Hepatic stellate cell (primary cell): ENCODE data around the gene POLR2E.
"Not testable (repeated sequence)": the region's sequence is repeated elsewhere in the genome, so short reads cannot be mapped to it uniquely, and the experiment has no call there.

Source experiments
- DNase-seq: peaks from one replicate; pipeline ENCODE4 v3.0.0; 2011; ENCODE audit warnings: low spot score

POLR2E gene

DNA sequence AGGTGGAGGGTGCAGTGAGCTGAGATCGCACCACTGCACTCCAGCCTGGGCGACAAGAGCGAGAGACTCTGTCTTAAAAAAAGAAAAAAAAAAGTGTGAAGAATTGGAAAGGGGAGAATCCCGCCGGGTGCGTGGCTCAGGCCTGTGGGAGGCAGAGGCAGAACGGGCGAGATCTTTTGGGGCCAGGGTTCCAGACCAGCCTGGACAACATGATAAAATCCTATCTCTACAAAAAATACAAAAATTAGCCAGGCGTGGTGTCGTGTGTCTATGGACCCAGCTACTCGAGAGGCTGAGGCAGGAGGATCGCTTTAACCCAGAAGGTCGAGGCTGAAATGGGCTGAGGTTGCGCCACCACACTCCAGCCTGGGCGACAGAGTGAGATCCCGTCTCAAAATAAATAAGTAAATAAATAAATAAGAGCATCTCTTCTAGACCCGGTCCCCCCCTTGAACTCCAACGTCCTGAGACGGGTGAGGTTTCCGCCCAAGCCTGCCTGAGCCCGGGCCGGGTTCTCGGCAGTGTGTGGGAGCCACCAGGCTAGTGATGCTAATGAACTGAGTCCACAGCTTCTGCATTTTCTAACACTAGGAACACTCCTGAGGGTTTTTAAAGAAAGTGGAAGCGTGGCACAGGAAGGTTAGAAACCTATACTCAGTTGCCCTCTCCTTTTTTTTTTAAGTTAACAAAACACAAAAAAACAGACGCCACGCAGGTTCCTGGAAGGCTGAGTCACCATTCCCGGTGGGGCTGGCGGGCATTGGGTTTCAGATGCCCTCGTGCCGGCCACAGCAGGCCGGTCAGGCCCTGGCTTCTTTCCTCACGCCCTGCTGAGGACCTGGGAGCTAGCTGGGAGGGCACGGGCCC, 30.7 kb upstream of the POLR2E start:
- no peak for DNase-seq

DNA sequence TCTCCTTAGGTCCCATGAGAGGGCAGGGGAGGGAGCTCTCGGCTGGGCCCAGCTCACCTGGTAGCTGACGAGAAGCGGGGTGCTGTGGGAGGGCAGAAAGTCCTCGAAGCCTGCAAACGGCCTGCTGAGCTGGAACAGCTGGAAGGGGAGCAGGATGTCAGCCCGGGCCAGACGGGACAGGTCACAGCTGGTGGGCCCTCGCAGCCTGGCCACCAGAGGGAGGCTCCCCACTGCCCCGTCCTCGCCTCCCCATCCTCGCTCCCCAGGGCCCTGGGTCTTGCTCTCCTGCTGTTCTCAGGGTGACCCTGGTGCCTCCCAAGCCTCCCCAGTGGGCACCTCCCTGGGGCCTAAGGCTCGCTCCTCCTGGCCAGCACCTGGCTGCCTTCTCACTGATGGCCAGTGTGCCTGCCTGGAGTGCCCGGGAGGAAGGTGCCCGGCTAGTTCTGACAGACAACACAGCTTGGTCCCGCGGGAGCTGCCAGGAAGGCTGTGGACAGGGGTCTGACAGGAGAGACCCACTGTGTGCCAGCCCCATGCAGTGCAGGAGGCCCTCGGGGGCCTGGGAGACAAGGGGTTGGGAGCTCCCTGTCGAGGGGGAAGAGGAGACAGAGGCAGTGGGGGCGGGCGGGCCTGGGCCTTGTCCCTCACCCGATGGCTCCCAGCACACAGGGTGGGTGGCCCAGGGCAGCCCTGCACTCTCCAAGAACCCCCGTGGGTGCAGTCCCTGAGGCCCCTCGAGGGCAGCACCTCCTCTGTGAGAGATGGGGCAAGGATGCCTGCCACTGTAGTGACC, 28.9 kb upstream of the POLR2E start:
- no peak for DNase-seq

DNA sequence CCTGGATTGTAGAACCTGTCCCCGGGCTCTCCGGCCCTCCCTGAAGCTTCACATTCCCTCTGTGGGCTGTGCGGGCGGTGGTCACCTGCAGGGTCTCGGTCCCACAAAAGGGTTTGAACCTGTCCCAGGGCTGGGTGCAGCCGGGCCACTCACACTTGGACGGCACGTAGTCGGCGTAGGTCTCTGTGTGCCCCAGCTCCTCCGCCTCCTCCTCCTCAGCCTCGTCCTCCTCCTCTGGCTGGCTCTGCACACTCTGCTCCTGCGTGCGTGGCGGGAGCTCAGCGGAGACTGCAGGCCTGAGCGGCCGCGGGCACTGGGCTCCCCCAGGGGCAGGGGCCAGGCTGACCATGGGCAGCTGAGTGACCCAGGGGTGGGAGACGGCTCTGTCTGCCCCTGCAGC, 28.2 kb upstream of the POLR2E start:
- DNase-seq = no peak

DNA sequence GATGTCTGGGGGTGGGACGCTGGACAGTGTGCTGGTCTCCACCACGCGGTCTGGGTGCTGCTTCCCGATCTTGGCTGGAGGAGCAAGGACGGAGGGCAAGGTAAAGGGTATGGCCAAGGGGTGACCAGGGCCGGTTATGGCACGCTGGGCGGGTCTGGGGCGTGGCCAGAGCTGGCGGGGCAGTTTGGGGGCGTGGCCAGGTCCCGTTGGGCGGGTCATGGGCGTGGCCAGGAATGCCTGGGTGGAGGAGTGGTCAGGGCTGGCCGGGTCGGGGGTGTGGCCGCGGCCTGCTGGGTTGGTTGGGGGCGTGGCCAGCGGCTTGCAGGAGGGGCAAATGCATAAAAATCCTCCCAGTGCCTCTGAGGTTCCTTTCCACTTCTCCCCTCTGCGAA, 27.8 kb upstream of the POLR2E start:
- peak; percentile 90 for DNase-seq

DNA sequence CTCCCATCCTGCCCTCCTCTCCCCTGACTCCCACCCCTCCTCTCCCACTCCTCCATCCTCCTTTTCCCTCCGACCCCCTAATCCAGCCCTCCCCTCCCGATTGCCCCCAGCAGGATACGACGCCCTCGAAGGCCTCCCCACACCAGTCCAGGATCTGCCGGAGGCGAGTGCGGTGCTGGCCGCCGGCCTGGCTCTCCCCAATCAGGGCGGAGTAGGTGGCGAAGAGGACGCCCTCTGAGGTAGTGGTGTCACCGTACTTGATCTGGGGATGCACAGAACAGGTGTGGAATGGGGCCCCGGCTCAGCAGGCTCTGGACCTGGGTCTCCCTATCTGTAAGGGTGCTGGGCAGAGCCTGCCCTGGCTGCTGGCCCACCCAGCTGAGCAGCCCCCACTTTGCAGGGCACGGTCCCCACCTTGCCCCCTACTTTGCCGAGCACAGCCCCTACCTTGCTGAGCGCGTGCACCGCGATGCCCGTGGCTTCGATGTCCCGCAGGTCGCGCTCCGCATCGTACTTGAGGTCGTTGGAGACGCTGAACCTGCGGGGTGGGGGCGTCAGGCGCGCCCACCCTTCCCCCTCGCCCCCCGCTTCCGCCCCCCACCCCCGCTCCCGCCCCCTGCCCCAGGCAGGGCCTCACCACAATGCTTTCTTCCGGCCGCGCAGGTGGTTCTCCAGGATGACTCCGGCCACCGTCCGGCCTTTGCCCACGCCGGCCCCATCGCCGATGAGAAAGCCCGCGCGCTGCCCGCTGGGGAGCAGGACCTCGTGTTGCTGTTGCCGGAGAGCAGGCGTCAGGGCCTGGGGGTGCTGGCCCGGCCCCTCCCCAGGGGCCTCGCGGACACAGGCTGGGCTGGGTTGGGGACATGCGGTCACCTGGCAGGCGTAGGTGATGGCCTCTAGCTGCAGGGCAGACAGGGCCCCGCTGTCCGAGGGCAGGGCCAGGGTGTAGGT, 27.1 kb upstream of the POLR2E start:
- DNase-seq = no peak

DNA sequence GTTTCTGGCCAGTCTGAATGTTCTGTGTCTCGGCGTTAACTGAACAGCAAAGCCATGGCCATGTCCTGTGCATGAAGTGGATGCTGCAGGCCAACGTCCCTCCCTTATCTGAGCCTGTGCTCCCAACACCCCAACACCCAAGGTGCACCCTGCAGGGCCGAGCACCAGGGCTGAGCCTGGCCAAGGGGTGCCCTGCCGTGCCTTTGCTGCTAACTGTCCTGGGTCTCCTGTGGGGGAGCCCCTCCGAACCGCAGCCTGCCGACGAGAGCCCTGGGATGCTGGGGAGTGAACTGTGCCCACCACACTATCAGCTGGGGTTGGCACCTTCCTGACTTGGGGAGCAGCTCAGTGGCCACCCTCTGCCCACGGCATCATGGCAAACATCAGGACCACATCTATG, 26.2 kb upstream of the POLR2E start:
- DNase-seq = no peak

DNA sequence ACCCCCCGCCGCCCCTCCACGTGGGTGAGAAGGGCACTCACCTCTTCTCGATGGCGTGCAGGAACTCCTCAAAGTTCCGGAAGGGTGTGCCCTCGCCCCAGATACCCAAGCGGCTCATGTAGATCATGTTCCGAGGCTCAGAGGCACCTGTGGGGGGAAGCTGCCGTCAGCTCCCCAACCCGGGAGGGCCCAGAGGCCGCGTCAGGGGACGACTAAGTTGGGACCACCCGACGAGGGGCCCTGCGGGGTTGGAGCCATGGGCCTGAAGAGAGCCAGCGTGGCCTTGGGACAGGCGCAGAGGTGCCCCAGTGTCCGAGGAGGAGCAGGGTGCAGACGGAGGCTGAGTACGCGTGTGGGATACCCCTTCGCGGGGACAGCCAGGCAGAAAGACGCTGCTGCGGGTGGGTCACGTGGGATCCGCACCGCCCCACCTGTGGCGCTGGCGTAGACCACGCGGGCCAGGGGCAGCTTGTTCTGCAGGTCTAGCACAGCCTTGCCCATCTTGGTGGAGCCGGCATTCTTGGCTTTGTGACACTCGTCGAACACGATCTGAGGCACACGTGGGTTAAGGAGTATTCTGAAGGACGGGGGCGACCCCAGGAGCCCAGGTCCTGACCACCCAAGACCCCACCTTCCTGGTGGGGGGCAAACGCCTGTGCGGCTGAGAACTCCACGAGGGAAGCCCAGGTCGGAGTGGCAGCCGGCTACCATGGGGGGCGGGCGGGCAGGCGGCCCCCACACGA, 24.5 kb upstream of the POLR2E start:
- no peak for DNase-seq

DNA sequence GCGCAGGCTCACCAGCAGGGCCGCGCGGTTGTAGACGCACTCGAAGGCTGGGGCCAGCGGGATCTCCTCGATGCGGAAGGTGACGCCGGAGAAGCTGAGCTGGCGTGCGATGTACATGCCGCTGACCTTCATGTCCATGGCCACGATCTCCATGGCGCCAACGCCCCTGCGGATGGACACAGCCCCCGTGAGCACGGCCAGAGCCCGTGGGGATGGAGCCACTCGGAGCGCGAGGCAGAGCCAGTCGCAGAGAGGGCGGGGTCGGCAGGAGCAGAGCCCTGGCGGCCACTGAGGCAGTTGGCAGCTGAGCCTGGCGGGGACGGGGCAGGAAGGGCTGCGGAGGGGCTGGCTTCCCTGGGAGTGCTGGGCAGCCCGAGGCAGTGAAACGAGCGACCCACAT, 23.8 kb upstream of the POLR2E start:
- no peak for DNase-seq

DNA sequence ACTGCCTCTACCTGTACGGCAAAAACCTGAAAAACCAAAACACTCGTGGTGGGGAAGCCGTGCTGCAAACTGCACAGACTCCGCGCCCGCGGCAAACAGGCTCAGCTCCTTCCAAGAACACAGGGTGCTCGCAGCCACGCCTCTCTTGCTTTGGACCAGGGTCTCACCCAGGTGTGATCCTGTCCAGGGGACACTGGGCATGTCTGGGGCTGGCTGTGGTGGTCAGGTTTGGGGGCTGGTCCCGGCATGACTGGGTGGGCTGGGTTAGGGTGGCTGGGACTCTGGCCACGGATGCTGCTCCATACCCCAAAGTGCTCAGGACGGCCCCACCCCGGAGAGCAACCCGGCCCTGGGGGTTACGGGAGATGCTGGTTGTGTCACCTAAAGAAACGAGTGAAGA, 22.5 kb upstream of the POLR2E start:
- DNase-seq = no peak

DNA sequence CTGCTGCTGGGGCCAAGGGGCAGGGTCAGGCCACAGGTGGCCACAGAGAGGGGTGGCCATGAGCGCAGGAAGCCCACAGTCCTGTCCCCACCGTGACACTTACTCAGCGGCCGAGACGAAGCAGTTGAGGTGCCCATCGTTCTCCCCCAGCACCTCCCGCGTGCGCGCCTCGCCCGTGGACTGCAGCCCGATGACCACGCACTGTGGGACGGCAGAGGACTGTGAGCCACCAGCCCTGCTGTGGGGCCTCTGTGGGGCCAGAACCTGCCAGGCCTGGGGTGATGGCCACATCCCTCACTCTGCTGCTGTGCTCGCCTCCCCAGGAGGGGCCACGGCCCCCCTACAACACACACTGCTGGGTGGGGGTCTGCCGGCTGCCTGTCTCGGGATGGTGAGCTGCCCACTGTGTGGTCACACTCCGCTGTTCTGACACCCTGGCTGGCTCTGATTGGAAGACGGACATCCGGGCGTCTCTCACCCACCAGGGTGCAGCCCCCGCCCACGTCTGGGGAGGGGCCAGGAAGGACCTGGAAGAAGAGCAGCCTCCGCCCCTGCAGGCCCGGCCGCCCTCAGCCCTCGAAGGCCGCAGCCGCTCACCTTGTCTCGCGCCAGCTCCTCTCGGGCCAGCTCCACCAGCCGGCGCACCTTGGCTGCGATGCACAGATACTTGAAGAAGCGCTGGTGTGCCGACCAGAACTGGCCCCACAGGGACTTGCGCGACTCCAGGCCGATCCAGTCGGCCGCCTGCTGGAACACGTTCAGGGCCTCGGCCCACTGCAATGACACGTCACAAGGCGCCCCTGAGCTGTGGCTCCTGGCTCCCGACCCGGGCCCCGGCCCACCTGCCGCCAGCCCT, 21.8 kb upstream of the POLR2E start:
- DNase-seq = no peak

DNA sequence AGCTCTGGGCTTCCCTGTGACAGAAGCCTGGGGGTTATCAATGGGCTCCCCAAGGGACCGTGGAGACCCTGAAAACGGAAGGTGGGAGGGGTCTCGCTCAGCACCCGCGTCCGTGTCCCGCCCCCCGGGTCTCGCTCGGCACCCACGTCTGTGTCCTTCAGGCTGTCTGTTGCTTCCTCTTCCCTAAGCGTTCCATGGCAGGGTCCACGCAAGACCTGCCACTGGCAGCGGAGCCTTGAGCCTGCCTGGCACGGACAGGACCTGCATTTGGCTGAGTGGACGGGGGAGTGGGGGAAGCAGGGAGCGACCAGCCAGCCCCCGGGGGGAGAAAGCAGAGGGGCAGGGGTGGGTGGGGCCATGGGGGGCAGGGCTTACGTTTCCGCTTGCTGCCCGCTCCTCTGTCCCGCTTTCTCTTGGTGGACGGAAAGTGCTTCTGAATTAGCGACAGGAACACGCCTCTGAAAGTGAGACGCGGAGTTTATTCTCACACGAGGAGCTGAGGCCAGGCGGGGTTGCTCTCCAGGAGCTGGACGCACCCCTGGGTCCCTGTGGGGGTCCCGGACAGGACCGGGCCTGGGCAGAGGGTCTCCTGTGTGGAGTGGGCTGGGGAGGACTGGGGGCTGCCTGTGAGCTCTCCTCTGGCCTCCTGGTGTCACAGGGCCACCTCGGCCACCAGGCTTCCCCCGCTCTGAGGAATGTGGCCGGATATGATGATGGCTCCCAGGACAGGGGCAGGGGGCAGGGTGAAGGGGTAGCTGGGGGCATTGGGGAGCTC, 20.7 kb upstream of the POLR2E start:
- DNase-seq = no peak

DNA sequence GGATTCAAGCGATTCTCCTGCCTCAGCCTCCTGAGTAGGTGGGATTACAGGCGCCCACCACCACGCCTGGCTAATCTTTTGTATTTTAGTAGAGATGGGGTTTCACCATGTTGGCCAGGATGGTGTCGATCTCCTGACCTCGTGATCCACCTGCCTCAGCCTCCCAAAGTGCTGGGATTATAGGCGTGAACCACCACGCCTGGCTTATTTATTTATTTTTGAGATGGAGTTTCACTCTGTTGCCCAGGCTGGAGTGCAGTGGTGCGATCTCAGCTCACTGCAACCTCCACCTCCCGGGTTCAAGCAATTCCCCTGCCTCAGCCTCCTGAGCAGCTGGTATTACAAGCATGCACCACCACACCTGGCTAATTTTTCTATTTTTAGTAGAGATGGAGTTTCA, 19.6 kb upstream of the POLR2E start:
- DNase-seq = not testable (repeated sequence)

DNA sequence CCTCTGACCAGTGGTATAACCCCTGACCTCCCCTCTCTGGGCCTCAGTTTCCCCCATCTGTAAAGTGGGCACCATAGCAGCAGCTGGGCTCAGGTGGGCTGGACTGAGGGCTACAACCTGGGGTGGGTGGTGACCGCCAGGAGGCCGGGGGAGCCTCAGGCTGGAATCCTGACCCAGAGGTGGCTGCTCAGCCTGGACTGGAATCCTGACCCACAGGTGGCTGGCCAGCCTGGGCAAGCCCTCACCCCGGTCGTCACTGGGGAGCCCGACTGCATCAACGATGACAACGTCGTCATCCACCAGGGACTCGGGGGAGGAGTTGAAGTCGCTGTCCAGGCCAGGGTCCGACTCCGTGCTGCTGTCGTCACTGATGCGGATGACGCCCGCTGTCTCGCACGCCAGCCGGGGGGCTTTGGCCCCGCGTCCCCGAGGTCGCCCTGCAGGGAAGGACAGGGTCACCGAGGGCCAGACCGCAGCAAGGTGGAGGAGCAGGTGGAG, 18.9 kb upstream of the POLR2E start:
- no peak for DNase-seq

DNA sequence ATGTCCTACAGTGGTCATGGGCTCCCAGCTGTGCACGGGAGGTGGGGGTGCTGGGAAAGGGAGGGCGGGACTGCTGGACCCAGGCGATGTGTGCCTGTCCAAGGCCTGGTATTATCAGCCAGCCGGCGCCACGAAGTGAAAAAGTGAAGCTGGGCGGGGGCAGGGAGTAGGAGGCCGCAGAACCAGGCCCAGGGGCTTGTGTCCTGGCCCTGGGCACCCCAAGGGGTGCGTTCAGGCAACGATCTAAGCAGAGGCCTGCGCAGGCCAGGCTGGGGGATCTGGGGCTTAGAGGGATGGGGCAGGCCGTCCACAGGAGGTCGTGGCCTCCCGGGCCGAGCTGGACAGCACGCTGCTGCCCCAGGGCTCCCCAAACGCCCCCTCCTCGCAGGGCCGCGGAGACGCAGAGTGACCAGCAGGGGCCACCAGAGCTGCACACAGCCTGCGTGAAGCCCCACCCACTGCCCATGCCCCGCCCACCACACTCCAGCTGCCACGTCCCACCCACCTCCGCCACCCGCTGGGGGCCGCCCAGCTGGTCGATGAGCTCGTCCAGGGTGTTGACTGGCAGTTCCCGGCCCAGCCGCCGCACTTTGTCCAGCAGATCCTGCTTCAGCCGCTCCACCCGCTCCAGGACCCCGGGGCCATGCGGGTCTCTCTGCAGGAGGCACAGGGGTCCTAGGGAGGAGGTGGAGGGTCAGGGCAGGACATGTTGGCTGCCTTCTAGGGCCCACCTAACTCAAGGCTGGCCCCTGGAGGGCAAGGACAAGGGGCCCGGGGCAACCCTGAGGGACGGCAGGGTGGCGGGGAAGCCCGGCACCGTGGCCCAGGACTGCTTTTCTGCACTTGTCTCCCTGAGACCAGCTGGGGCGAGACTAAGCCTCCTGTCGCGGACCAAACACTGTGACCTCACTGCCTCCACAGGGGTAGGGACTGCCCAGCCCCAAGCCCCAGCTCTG, 18.1 kb upstream of the POLR2E start:
- peak; percentile 96 for DNase-seq

DNA sequence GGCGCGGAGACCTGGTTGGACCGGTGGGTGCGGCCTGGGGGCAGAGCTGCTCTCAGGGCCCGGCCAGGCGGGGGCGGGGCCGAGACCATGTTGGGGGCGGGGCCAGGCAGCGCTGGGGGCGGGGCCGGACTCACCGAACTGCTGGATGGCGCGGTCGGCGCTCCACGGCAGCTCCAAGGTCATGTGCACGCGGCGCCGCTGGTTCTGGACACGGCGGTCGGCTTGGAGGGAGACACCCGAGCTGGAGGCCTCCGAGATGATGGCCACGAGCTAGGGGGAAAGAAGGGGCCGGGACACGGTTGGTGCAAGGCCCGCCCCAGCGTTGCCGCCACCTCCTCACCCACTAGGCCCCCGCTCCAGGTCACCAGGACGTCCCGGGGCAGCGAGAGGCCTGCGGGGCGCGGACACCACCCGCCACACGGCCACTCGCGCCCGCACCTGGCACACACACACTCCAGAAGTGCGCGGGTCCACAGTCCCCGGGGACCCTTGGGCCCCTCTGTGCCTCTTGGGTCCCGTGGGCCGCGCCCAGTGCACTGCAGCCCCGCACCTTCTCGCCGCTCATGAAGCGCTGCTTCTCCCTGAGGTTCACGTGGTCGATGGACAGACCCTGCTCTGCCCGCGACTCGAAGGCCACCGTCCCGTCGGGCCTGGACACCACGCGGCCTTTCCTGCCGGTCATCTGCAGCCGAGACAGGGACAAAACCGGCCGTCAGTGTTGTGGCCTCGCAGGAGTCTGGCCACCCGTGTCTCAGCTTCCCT, 17.3 kb upstream of the POLR2E start:
- no peak for DNase-seq

DNA sequence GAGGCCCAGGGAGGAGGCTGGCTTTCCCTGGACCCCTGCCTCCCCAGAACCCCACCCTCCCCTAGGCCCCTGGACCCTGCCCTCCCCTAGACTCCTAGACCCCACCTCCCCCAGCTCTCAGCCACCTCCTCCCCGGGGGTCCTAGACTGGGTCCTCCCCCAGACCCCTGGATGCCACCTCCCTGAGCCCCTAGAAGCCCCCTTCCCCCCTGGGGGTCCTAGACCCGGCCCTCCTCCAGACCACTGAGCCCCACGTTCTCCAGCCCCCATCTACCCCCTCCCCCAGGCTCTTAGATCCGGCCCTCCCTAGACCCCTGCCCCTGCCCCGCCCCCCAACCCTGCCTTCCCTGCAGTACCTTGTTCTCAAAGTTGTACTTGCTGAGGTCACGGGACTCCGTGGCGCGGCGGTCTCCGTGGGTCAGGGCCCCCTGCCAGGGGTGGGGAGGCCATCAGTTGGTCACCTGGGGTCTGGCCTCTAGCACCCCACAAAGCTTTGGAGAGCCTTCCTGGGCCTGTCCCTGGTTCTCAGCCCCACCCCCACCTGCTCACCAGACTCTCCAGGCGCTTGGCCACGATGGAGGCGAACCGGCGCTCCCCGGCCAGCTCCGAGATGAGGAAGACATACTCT, 16.6 kb upstream of the POLR2E start:
- DNase-seq = no peak
